SJSA1 (cell line): ENCODE results near the gene MSI2. TPM values are rescaled to one million over a fixed set of nuclear protein-coding genes. Genes with fewer than 3 reads are reported as not detected.

Source experiments
- DNase-seq, 2 experiments: peaks; one replicate each; pipeline ENCODE4 v3.0.0-alpha.2; 2015 to 2020; ENCODE audit warnings: low spot score in 2 of 2, low read depth in 1 of 2
- H3K27ac ChIP-seq: fragments of 250-450 bp; sonication (Bioruptor Pico); 2 replicates; pipeline ENCODE4 v1.5.1; 2020; ENCODE audit warnings: mild to moderate bottlenecking, moderate library complexity
- H3K27me3 ChIP-seq: fragments of 250-450 bp; sonication (Bioruptor Pico); replicated peaks from 2 replicates; pipeline ENCODE4 v1.5.1; 2020; ENCODE audit warnings: mild to moderate bottlenecking, moderate library complexity
- H3K36me3 ChIP-seq: fragments of 250-450 bp; sonication (Bioruptor Pico); 2 replicates; pipeline ENCODE4 v1.5.1; 2020; ENCODE audit warnings: mild to moderate bottlenecking
- H3K4me1 ChIP-seq: fragments of 250-450 bp; sonication (Bioruptor Pico); replicated peaks from 2 replicates; pipeline ENCODE4 v1.6.1; 2021; ENCODE audit warnings: mild to moderate bottlenecking
- H3K4me3 ChIP-seq: fragments of 250-450 bp; sonication (Bioruptor Pico); 2 replicates; pipeline ENCODE4 v1.5.1; 2020; ENCODE audit warnings: mild to moderate bottlenecking
- H3K9me3 ChIP-seq: fragments of 250-450 bp; sonication (Bioruptor Pico); replicated peaks from 2 replicates; pipeline ENCODE4 v1.5.1; 2020; ENCODE audit warnings: mild to moderate bottlenecking
- total RNA-seq: library from RNA; depleted of rRNA; stranded (reverse); fragments of >200 nt; shearing (Covaris generic); gene quantifications from 2 replicates; pipeline ENCODE4 v1.2.3, GENCODE V29; 2014

The MSI2 gene
- total RNA-seq, 1 experiment from 2014 or later, result 39.8 TPM

GRCh38 chr17:57582881-57583756 lies 326.8 kb downstream of the MSI2 start:
- no peaks in the 10 kb centered on the region for H3K9me3 ChIP-seq
- H3K4me3 ChIP-seq, result no peak overlapping the region
- no peak overlapping the region for H3K27ac ChIP-seq
- no peaks in the 10 kb centered on the region for H3K27me3 ChIP-seq
- no peaks in the 10 kb centered on the region for H3K36me3 ChIP-seq
- peaks cover 7% of the 10 kb centered on the region for H3K4me1 ChIP-seq
- DNase-seq, result no peak

GRCh38 chr17:57584050-57584551 lies 327.8 kb downstream of the MSI2 start:
- no peaks in the 10 kb centered on the region for H3K9me3 ChIP-seq
- H3K4me1 ChIP-seq, result no peaks in the 10 kb centered on the region
- no peak overlapping the region for H3K27ac ChIP-seq
- no peak for DNase-seq
- no peak overlapping the region for H3K4me3 ChIP-seq
- no peaks in the 10 kb centered on the region for H3K27me3 ChIP-seq
- H3K36me3 ChIP-seq, result no peaks in the 10 kb centered on the region

- Histone ChIP-seq H3K27me3 (no peaks in the 10 kb centered on the region), H3K27ac (no peak overlapping the region), H3K36me3 (no peaks in the 10 kb centered on the region), H3K9me3 (no peaks in the 10 kb centered on the region), H3K4me3 (no peak overlapping the region), H3K4me1 (no peaks in the 10 kb centered on the region)
- DNase-seq, result no peak
These were observed 329.2 kb downstream of the MSI2 start for GRCh38 chr17:57585341-57586195.

GRCh38 chr17:57586196-57586740 lies 329.9 kb downstream of the MSI2 start:
- Histone ChIP-seq H3K4me3 (no peak overlapping the region), H3K27me3 (no peaks in the 10 kb centered on the region), H3K4me1 (no peaks in the 10 kb centered on the region), H3K27ac (no peak overlapping the region), H3K36me3 (no peaks in the 10 kb centered on the region), H3K9me3 (no peaks in the 10 kb centered on the region)
- DNase-seq, result no peak

GRCh38 chr17:57586742-57587141 lies 330.4 kb downstream of the MSI2 start:
- DNase-seq, result no peak
- Histone ChIP-seq H3K4me3 (no peak overlapping the region), H3K27me3 (no peaks in the 10 kb centered on the region), H3K27ac (no peak overlapping the region), H3K4me1 (no peaks in the 10 kb centered on the region), H3K36me3 (no peaks in the 10 kb centered on the region), H3K9me3 (no peaks in the 10 kb centered on the region)

- DNase-seq, result no peak
- H3K27ac ChIP-seq, result no peak overlapping the region
- H3K4me1 ChIP-seq, result no peaks in the 10 kb centered on the region
- no peaks in the 10 kb centered on the region for H3K9me3 ChIP-seq
- no peaks in the 10 kb centered on the region for H3K27me3 ChIP-seq
- no peak overlapping the region for H3K4me3 ChIP-seq
- no peaks in the 10 kb centered on the region for H3K36me3 ChIP-seq
These were observed 331.1 kb downstream of the MSI2 start for GRCh38 chr17:57587193-57587969.

GRCh38 chr17:57588086-57588485 lies 331.8 kb downstream of the MSI2 start:
- no peak for DNase-seq
- Histone ChIP-seq H3K27ac (no peak overlapping the region), H3K4me1 (no peaks in the 10 kb centered on the region), H3K27me3 (no peaks in the 10 kb centered on the region), H3K9me3 (no peaks in the 10 kb centered on the region), H3K36me3 (no peaks in the 10 kb centered on the region), H3K4me3 (no peak overlapping the region)

GRCh38 chr17:57589151-57590034 lies 333.1 kb downstream of the MSI2 start:
- no peak for DNase-seq
- no peak overlapping the region for H3K27ac ChIP-seq
- H3K36me3 ChIP-seq, result no peaks in the 10 kb centered on the region
- H3K27me3 ChIP-seq, result no peaks in the 10 kb centered on the region
- no peaks in the 10 kb centered on the region for H3K4me1 ChIP-seq
- no peaks in the 10 kb centered on the region for H3K9me3 ChIP-seq
- H3K4me3 ChIP-seq, result no peak overlapping the region

GRCh38 chr17:57593739-57594462 lies 337.6 kb downstream of the MSI2 start:
- Histone ChIP-seq H3K27me3 (no peaks in the 10 kb centered on the region), H3K27ac (no peak overlapping the region), H3K4me3 (no peak overlapping the region), H3K9me3 (0 out of 2 replicates have a peak, but pooled peaks cover 10% of the 10 kb centered on the region), H3K36me3 (no peaks in the 10 kb centered on the region; the same call in 1 of the 2 replicates), H3K4me1 (peaks cover 4% of the 10 kb centered on the region)
- DNase-seq, result no peak

- Histone ChIP-seq H3K36me3 (no peaks in the 10 kb centered on the region; the same call in 1 of the 2 replicates), H3K27ac (no peak overlapping the region), H3K9me3 (0 out of 2 replicates have a peak, but pooled peaks cover 10% of the 10 kb centered on the region), H3K4me1 (peaks cover 4% of the 10 kb centered on the region), H3K4me3 (no peak overlapping the region), H3K27me3 (no peaks in the 10 kb centered on the region)
- DNase-seq, result no peak
These were observed 338.4 kb downstream of the MSI2 start for GRCh38 chr17:57594767-57595166.

- no peak overlapping the region for H3K27ac ChIP-seq
- H3K36me3 ChIP-seq, result no peaks in the 10 kb centered on the region; the same call in 1 of the 2 replicates
- no peaks in the 10 kb centered on the region for H3K27me3 ChIP-seq
- peaks cover 4% of the 10 kb centered on the region for H3K4me1 ChIP-seq
- no peak for DNase-seq
- 0 out of 2 replicates have a peak, but pooled peaks cover 10% of the 10 kb centered on the region for H3K9me3 ChIP-seq
- H3K4me3 ChIP-seq, result no peak overlapping the region
These were observed 339.1 kb downstream of the MSI2 start for GRCh38 chr17:57595426-57595825.
